PFSK-1 (cell line): ENCODE results near the gene UIMC1.

ENCODE experiments used
- FOXP2 ChIP-seq: optimal IDR thresholded peaks from 2 replicates; pipeline ENCODE3; 2011; ENCODE audit warnings: borderline replicate concordance, control low read depth, inconsistent platforms; ENCODE audit not compliant: insufficient read depth; ENCODE audit errors: extremely low read length, extremely low read depth
- POLR2AphosphoS5 ChIP-seq: IDR thresholded peaks from 2 replicates; pipeline ENCODE4 v1.6.1; 2012; ENCODE audit warnings: low read depth, mild to moderate bottlenecking, control low read depth, low read length, moderate library complexity
- REST ChIP-seq, 2 experiments: IDR thresholded peaks; 2 replicates each; pipeline versions ENCODE4 v1.6.1 to v1.8.0; 2011 to 2012; ENCODE audit warnings: low read depth in 2 of 2, low read length in 2 of 2, control low read depth in 1 of 2, inconsistent platforms in 1 of 2, mild to moderate bottlenecking in 1 of 2, moderate library complexity in 1 of 2; ENCODE audit not compliant: insufficient read depth in 1 of 2
- SIN3A ChIP-seq: IDR thresholded peaks from 2 replicates; pipeline ENCODE4 v1.6.1; 2012; ENCODE audit warnings: mild to moderate bottlenecking, low read length, moderate library complexity, borderline replicate concordance; ENCODE audit not compliant: insufficient read depth
- TAF1 ChIP-seq: IDR thresholded peaks from 2 replicates; pipeline ENCODE4 v1.6.1; 2012; ENCODE audit warnings: low read length, control low read depth, borderline replicate concordance; ENCODE audit not compliant: insufficient read depth

Gene UIMC1

GRCh38 chr5:176938472-176938871 lies 68.1 kb downstream of the UIMC1 start:
- TF ChIP-seq FOXP2 (no peak), POLR2AphosphoS5 (no peak), REST (IDR thresholded peaks at IDR 0.05; ENCODE audit: insufficient read depth in 1 of 2, low read depth in 2 of 2, low read length in 2 of 2) (no peak)

GRCh38 chr5:176935017-176935416 lies 71.6 kb downstream of the UIMC1 start:
- no peak for TF ChIP-seq TAF1
- TF ChIP-seq POLR2AphosphoS5, result no peak

GRCh38 chr5:176934309-176934930 lies 72.2 kb downstream of the UIMC1 start:
- TF ChIP-seq POLR2AphosphoS5, result no peak
- no peak for TF ChIP-seq SIN3A

DNA sequence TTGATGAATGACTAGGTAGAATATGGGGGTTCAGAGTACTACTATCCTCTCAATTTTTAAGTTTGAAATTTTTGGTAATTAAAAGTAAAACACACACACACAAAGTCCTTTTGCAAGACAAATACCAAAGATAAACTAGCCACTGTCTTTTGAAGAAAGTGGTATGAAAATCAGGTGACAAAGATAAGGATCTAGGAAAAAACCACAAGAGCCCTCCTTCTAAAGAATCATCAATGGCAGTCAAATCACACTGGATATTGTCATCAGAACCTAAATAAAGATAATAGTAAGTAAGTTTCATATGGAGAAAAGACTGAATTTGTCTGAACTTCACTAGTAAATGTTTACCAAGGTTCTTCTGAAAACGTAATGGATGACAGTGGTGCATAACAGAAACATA lies 76.9 kb downstream of the UIMC1 start:
- TF ChIP-seq POLR2AphosphoS5, result no peak

DNA sequence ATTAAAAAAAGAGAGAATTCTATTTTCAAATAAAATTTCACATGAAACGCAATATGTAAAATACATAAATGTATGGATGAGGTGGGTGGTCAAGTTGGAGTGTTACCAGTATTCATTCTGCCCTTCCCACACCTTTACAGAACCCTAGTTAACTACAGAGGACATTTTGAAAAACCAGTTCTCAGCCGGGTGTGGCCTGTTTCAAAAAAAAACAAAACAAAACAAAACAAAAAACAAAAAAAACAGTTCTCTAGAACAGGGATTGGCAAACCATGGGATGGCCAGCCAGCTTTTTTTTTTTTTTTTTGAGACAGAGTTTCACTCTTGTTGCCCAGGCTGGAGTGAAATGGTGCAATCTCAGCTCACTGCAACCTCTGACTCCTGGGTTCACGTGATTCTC lies 79.0 kb downstream of the UIMC1 start:
- TF ChIP-seq TAF1 (no peak), POLR2AphosphoS5 (no peak), REST (IDR thresholded peaks at IDR 0.05; ENCODE audit: insufficient read depth in 1 of 2, low read depth in 2 of 2, low read length in 2 of 2) (no peak), FOXP2 (no peak), SIN3A (no peak)

GRCh38 chr5:176922817-176923216 lies 83.8 kb downstream of the UIMC1 start:
- TF ChIP-seq POLR2AphosphoS5 (no peak), FOXP2 (no peak), TAF1 (no peak), REST (IDR thresholded peaks at IDR 0.05; ENCODE audit: insufficient read depth in 1 of 2, low read depth in 2 of 2, low read length in 2 of 2) (no peak), SIN3A (no peak)

DNA sequence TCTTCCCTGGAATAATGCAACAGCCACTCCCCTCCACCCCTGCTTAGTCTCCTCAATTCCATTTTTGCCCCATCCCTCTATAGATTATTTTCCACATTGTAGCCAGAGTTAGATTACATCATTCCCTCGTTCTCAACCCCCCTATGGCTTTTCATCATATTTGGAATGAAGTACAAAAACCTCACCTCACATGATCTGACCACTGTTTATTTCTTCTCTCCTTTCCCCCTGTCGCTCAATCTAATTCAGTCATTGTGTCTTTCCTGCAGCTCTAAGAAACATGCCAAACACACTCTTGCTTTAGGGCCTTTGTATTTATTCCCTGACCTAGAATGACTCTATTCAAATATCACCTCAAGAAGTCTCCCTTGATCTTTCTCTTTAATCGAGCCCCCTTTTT lies 84.9 kb downstream of the UIMC1 start:
- TF ChIP-seq FOXP2 (no peak), TAF1 (no peak), SIN3A (no peak), POLR2AphosphoS5 (no peak), REST (IDR thresholded peaks at IDR 0.05; ENCODE audit: insufficient read depth in 1 of 2, low read depth in 2 of 2, low read length in 2 of 2) (no peak)
